ENCODE measurements around the gene STX5. TPM values are rescaled to one million over a fixed set of nuclear protein-coding genes. Genes with fewer than 3 reads are reported as not detected.

STX5 gene
- polyA plus RNA-seq, 2 of the 4 experiments (the other 2 are of a cell fraction) = 19.5 to 32.3 TPM

DNA sequence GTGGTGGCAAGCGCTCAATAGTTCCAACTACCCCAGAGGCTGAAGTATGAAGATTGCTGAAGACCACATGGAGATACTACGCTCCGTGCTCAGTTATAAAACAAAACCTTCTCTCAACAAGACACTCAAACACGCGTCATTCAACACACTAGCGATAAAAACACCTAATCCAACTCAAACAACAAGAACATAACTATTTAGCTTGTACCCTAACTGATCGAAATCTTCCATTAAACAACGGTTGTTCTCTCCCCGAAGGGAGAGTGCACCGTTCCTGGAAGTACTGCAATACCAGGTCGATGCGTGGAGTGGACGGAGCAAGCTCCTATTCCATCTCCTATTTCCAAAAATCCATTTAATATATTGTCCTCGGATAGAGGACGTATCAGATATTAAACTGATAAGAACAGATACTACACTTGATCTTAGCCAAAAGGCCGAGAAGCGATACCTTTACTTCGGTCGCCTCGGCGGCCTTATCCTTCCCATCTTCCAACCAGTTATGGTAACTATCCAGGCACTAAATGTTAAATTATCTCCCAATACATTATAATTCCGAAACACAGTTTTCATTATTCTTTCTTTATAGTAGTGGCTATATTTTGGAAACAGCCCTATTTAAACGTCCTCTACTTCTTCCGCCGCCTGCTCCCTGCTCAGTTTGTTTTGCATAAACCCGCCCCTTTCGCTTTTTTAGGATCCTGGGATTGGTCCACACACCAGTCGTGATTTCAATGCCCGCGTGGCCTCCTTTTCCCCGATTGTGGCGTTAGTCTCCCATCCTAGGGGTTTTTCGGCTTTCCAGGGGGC is 9.7 kb upstream of the STX5 start (continued):
- TF ChIP-seq POLR2A (IDR thresholded peaks at IDR 0.05; ENCODE audit: low read length) (peak; percentile 95), BHLHE40 (IDR thresholded peaks at IDR 0.05; ENCODE audit: low read depth, low read length) (no peak), ZSCAN20 (CRISPR knock-in tag; IDR thresholded peaks at IDR 0.05) (peak; percentile 86), CHD2 (IDR thresholded peaks at IDR 0.05; ENCODE audit: low read length, partially characterized antibody) (peak; percentile 56), REST (IDR thresholded peaks at IDR 0.05) (peak; percentile 95), CEBPB (IDR thresholded peaks at IDR 0.05) (peak in 1 of 2 experiments; percentile 72; a peak in 2 of 4 replicates), RAD21 (conservative IDR thresholded peaks at IDR 0.05 in 1 of 2, IDR thresholded peaks at IDR 0.05 in 1 of 2) (no peak), CBX8 (IDR thresholded peaks at IDR 0.05) (no peak), EHF (CRISPR knock-in tag; IDR thresholded peaks at IDR 0.05) (peak; percentile 99), HOXB5 (CRISPR knock-in tag; IDR thresholded peaks at IDR 0.05) (peak; percentile 98), HES2 (IDR thresholded peaks at IDR 0.05) (no peak), HEYL (CRISPR knock-in tag; IDR thresholded peaks at IDR 0.05) (peak; percentile 91), FOSL2 (IDR thresholded peaks at IDR 0.05) (no peak), FOSL2 (CRISPR knock-in tag; IDR thresholded peaks at IDR 0.05) (peak; percentile 92), ZNF302 (CRISPR knock-in tag; IDR thresholded peaks at IDR 0.05) (peak; percentile 72; the same call in 1 of the 2 replicates), RFX5 (IDR thresholded peaks at IDR 0.05) (no peak), RCOR1 (IDR thresholded peaks at IDR 0.05; ENCODE audit: low read depth, low read length) (0 out of 2 replicates have a peak, but pooled peaks have one; percentile 37), GATA3 (IDR thresholded peaks at IDR 0.05; ENCODE audit: borderline replicate concordance) (peak; percentile 95), ZFP36 (IDR thresholded peaks at IDR 0.05; ENCODE audit: borderline replicate concordance, partially characterized antibody) (no peak), POLR2AphosphoS2 (conservative IDR thresholded peaks at IDR 0.05; ENCODE audit: low read length) (peak; percentile 97), HOXB13 (CRISPR knock-in tag; IDR thresholded peaks at IDR 0.05; ENCODE audit: low read depth) (peak; percentile 61; the same call in 1 of the 2 replicates), ELK1 (IDR thresholded peaks at IDR 0.05; ENCODE audit: low read depth, low read length) (no peak), CTCF (IDR thresholded peaks at IDR 0.05) (no peak), PHF8 (IDR thresholded peaks at IDR 0.05; ENCODE audit: borderline replicate concordance, low read depth) (peak; percentile 25; the same call in 1 of the 2 replicates), TFCP2L1 (CRISPR knock-in tag; IDR thresholded peaks at IDR 0.05) (peak; percentile 100), FOXS1 (CRISPR knock-in tag; IDR thresholded peaks at IDR 0.05) (peak; percentile 92), TP53 (CRISPR knock-in tag; IDR thresholded peaks at IDR 0.05) (peak; percentile 100), KDM5A (IDR thresholded peaks at IDR 0.05) (no peak)
- TF ChIP-seq, protein P1, sequence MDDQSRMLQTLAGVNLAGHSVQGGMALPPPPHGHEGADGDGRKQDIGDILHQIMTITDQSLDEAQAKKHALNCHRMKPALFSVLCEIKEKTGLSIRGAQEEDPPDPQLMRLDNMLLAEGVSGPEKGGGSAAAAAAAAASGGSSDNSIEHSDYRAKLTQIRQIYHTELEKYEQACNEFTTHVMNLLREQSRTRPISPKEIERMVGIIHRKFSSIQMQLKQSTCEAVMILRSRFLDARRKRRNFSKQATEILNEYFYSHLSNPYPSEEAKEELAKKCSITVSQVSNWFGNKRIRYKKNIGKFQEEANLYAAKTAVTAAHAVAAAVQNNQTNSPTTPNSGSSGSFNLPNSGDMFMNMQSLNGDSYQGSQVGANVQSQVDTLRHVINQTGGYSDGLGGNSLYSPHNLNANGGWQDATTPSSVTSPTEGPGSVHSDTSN (IDR thresholded peaks at IDR 0.05) = peak; percentile 96
- TF ChIP-seq, protein P2, sequence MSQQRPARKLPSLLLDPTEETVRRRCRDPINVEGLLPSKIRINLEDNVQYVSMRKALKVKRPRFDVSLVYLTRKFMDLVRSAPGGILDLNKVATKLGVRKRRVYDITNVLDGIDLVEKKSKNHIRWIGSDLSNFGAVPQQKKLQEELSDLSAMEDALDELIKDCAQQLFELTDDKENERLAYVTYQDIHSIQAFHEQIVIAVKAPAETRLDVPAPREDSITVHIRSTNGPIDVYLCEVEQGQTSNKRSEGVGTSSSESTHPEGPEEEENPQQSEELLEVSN (IDR thresholded peaks at IDR 0.05; ENCODE audit: borderline replicate concordance, low read depth) = 0 out of 2 replicates have a peak, but pooled peaks have one; percentile 13
- TF ChIP-seq, protein P3, sequence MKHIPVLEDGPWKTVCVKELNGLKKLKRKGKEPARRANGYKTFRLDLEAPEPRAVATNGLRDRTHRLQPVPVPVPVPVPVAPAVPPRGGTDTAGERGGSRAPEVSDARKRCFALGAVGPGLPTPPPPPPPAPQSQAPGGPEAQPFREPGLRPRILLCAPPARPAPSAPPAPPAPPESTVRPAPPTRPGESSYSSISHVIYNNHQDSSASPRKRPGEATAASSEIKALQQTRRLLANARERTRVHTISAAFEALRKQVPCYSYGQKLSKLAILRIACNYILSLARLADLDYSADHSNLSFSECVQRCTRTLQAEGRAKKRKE (CRISPR knock-in tag; IDR thresholded peaks at IDR 0.05; ENCODE audit: low read depth) = no peak; the same call in none of the 2 replicates

Measured in A549 (cell line).